Right lobe of liver (tissue), 4 donors: ENCODE measurements around the gene PCSK2.

Experiments
- POLR2A ChIP-seq: fragments of 450-650 bp; IDR thresholded peaks from one replicate; pipeline ENCODE4 v1.6.1; 2017; ENCODE audit warnings: antibody characterized with exemption, mild to moderate bottlenecking
- TF ChIP-seq, protein P1 (sequence below), 4 donors: fragments of 200-600 bp in 3 of 4; fragments of 450-650 bp in 1 of 4; IDR thresholded peaks; one replicate each; pipeline versions ENCODE4 v1.5.1 to v1.8.0; 2016 to 2022; ENCODE audit warnings: antibody characterized with exemption in 4 of 4, mild to moderate bottlenecking in 2 of 4
- donor health status: DM: no; HTN: no; CAD: no.
- donor health status: DM: no; HTN: no; CAD: no.
- donor health status: DM: no; HTN: yes; CAD: no.

DNA sequence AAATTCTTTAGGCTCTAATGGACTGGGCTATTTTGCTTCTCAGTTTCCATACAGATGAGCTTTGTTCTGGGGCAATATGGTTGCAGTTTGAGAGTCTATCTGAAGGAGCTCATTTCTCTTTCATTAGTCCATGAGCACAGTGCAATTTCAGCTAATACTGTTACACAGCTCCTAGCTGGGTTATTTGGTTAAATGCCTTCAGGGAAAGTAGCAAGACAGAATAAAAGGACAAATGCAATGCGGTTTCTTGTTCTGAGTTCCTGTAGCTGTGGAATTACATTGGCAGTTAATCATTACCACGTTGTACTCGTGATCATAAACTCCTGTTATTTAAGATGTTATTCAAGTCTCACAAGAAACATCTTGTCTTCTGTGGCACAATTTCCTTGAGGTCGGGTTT is 176.6 kb downstream of the PCSK2 start:
- TF ChIP-seq, protein P1, sequence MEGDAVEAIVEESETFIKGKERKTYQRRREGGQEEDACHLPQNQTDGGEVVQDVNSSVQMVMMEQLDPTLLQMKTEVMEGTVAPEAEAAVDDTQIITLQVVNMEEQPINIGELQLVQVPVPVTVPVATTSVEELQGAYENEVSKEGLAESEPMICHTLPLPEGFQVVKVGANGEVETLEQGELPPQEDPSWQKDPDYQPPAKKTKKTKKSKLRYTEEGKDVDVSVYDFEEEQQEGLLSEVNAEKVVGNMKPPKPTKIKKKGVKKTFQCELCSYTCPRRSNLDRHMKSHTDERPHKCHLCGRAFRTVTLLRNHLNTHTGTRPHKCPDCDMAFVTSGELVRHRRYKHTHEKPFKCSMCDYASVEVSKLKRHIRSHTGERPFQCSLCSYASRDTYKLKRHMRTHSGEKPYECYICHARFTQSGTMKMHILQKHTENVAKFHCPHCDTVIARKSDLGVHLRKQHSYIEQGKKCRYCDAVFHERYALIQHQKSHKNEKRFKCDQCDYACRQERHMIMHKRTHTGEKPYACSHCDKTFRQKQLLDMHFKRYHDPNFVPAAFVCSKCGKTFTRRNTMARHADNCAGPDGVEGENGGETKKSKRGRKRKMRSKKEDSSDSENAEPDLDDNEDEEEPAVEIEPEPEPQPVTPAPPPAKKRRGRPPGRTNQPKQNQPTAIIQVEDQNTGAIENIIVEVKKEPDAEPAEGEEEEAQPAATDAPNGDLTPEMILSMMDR (IDR thresholded peaks at IDR 0.05): no peak
- TF ChIP-seq POLR2A: no peak
